Measurements from ENCODE around the gene SH3RF1. TPM values are rescaled to one million over a fixed set of nuclear protein-coding genes. Genes with fewer than 3 reads are reported as not detected.

SH3RF1 gene
- total RNA-seq, 2 experiments from 2014 or later, result 0.22 to 0.55 TPM

DNA sequence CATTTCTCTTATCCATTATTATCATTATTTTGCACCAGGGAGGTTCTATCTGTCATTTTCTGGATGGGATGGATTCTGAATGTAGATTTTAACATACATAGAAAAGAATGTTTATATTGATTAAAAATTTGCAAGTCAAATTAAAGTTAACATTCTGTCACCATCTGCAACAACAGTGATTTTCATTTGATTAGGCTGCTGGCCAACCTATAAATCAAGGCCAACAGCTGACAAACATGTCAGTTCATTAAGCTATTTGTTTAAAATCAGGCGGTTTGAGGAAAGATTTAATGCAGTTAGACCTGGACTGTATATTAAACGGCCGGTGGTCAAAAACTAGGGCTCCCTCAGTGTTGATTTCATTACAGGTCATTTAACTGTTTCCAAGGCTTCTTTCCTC is 151.2 kb downstream of the SH3RF1 start:
- DNase-seq, result no peak
- Mint-ChIP-seq H3K4me3 (no peak overlapping the region), H3K36me3 (ENCODE audit: low read depth) (no peaks in the 10 kb centered on the region), H3K27me3 (ENCODE audit: low read depth) (no peaks in the 10 kb centered on the region), H3K9me3 (no peaks in the 10 kb centered on the region), H3K27ac (no peak overlapping the region), H3K4me1 (ENCODE audit: low read depth) (no peaks in the 10 kb centered on the region)
- CTCF ChIA-PET, result interaction anchor here (1.1 kb wide), 1 partner anchor 196 kb away, joined by 3 read pairs; no protein-coding TSS in a partner anchor
- intact Hi-C loops (cut with micrococcal nuclease), result no loop called here

DNA sequence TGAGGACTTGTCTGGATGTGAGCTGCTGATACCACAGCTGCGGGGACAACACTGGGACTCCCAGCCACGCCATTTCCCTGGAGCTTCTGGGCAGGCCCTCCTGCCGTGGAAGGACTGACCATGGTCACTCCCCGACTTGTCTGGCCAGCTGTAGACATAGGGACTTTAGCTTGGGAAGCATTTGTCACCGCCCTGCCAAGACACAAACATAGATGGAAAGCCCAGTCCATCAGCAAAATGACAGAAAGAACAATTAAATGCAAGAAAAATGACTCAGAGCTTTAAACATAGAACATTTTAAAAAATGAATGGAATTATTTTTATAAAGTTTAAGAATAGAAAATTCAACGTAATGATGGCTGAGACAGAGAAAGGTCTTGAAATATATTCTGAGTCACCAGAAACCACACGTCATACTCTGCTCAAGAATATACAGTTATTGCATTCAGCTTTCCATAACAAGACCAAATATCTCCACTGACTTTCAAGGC is 153.1 kb downstream of the SH3RF1 start:
- no peaks in the 10 kb centered on the region for H3K4me1 Mint-ChIP-seq (ENCODE audit: low read depth)
- CTCF ChIA-PET, result no interaction called here
- H3K27me3 Mint-ChIP-seq (ENCODE audit: low read depth), result peaks cover 2% of the 10 kb centered on the region
- H3K36me3 Mint-ChIP-seq (ENCODE audit: low read depth), result no peaks in the 10 kb centered on the region
- H3K9me3 Mint-ChIP-seq, result no peaks in the 10 kb centered on the region
- no peak overlapping the region for H3K27ac Mint-ChIP-seq
- intact Hi-C loops (cut with micrococcal nuclease), result no loop called here
- H3K4me3 Mint-ChIP-seq, result no peak overlapping the region
- no peak for DNase-seq

GRCh38 chr4:169116270-169116901 is 154.4 kb downstream of the SH3RF1 start:
- Mint-ChIP-seq H3K27ac (no peak overlapping the region), H3K27me3 (ENCODE audit: low read depth) (peaks cover 3% of the 10 kb centered on the region), H3K4me3 (no peak overlapping the region), H3K36me3 (ENCODE audit: low read depth) (no peaks in the 10 kb centered on the region), H3K9me3 (no peaks in the 10 kb centered on the region), H3K4me1 (ENCODE audit: low read depth) (no peaks in the 10 kb centered on the region)
- DNase-seq, result no peak
- CTCF ChIA-PET, result no interaction called here
- intact Hi-C loops (cut with micrococcal nuclease), result no loop called here

- Mint-ChIP-seq H3K9me3 (no peaks in the 10 kb centered on the region), H3K36me3 (ENCODE audit: low read depth) (no peaks in the 10 kb centered on the region), H3K27me3 (ENCODE audit: low read depth) (peaks cover 3% of the 10 kb centered on the region), H3K4me3 (no peak overlapping the region), H3K27ac (no peak overlapping the region), H3K4me1 (ENCODE audit: low read depth) (no peaks in the 10 kb centered on the region)
- intact Hi-C loops (cut with micrococcal nuclease), result no loop called here
- CTCF ChIA-PET, result no interaction called here
- DNase-seq, result peak; percentile 32
These were observed 154.9 kb downstream of the SH3RF1 start for GRCh38 chr4:169115897-169116254.

- CTCF ChIA-PET, result no interaction called here
- intact Hi-C loops (cut with micrococcal nuclease), result no loop called here
These were observed 155.4 kb downstream of the SH3RF1 start for GRCh38 chr4:169115144-169115896.

GRCh38 chr4:169114341-169114974 is 156.3 kb downstream of the SH3RF1 start:
- no peak overlapping the region for H3K4me3 Mint-ChIP-seq
- H3K27me3 Mint-ChIP-seq (ENCODE audit: low read depth), result peaks cover 3% of the 10 kb centered on the region
- CTCF ChIA-PET, result no interaction called here
- H3K36me3 Mint-ChIP-seq (ENCODE audit: low read depth), result no peaks in the 10 kb centered on the region
- DNase-seq, result no peak
- H3K9me3 Mint-ChIP-seq, result no peaks in the 10 kb centered on the region
- no peak overlapping the region for H3K27ac Mint-ChIP-seq
- no peaks in the 10 kb centered on the region for H3K4me1 Mint-ChIP-seq (ENCODE audit: low read depth)
- intact Hi-C loops (cut with micrococcal nuclease), result no loop called here

More at GRCh38 chr4:169115144-169115896, 155.4 kb downstream of the SH3RF1 start:
- peaks cover 3% of the 10 kb centered on the region for H3K27me3 Mint-ChIP-seq (ENCODE audit: low read depth)
- H3K9me3 Mint-ChIP-seq, result no peaks in the 10 kb centered on the region
- no peak overlapping the region for H3K4me3 Mint-ChIP-seq
- no peaks in the 10 kb centered on the region for H3K4me1 Mint-ChIP-seq (ENCODE audit: low read depth)
- no peaks in the 10 kb centered on the region for H3K36me3 Mint-ChIP-seq (ENCODE audit: low read depth)
- DNase-seq, result no peak
- no peak overlapping the region for H3K27ac Mint-ChIP-seq

DNA sequence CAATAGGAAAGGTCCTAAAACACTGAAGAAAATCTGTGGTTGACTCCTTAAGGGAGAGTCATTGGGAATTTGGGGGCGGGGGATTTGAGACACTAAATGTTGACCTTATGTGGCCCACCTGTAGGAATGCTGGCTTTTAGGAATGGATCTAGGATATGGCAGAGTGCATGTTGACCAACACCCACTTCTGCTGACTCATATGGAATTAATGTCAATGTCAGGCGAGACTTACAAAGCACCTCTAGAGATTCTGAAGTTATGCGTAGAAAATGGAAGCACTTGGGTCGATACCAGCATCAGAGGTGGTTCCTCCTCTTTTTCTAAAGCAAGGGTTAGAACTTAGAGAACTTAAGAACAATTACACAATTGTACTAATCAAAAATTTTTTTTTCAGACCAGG is 160.1 kb downstream of the SH3RF1 start:
- Mint-ChIP-seq H3K9me3 (no peaks in the 10 kb centered on the region), H3K27ac (no peak overlapping the region), H3K4me1 (ENCODE audit: low read depth) (no peaks in the 10 kb centered on the region), H3K27me3 (ENCODE audit: low read depth) (peaks cover 3% of the 10 kb centered on the region), H3K4me3 (no peak overlapping the region), H3K36me3 (ENCODE audit: low read depth) (no peaks in the 10 kb centered on the region)
- CTCF ChIA-PET, result no interaction called here
- no peak for DNase-seq
- intact Hi-C loops (cut with micrococcal nuclease), result no loop called here

GRCh38 chr4:169109035-169109675 is 161.6 kb downstream of the SH3RF1 start:
- Mint-ChIP-seq H3K27me3 (ENCODE audit: low read depth) (peaks cover 7% of the 10 kb centered on the region), H3K9me3 (no peaks in the 10 kb centered on the region), H3K4me3 (no peak overlapping the region), H3K27ac (no peak overlapping the region), H3K4me1 (ENCODE audit: low read depth) (no peaks in the 10 kb centered on the region), H3K36me3 (ENCODE audit: low read depth) (no peaks in the 10 kb centered on the region)
- CTCF ChIA-PET, result no interaction called here
- intact Hi-C loops (cut with micrococcal nuclease), result no loop called here
- DNase-seq, result no peak

- Mint-ChIP-seq H3K27me3 (ENCODE audit: low read depth) (peaks cover 10% of the 10 kb centered on the region), H3K9me3 (no peaks in the 10 kb centered on the region), H3K36me3 (ENCODE audit: low read depth) (no peaks in the 10 kb centered on the region), H3K4me1 (ENCODE audit: low read depth) (no peaks in the 10 kb centered on the region), H3K4me3 (no peak overlapping the region), H3K27ac (no peak overlapping the region)
- intact Hi-C loops (cut with micrococcal nuclease), result no loop called here
- CTCF ChIA-PET, result no interaction called here
- no peak for DNase-seq
These were observed 162.5 kb downstream of the SH3RF1 start for GRCh38 chr4:169108303-169108702.

DNA sequence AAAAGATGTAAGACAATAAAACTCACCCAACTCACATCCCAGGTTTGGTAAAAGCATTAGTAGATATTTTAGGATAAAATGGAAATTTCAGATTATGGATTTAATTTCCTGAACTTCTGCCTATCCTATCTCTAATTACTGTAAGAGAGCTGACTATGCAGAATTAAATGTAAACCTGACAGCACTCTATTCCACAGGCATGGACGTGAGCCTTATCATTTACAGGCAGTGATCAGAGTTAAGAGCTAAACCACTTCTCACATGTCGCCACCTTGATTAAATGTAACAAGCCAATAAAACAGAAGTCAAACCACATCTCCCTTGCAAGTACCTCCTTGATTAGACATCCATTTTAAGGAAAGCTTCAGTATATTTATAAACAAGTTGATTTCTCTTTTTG is 163.2 kb downstream of the SH3RF1 start:
- H3K4me1 Mint-ChIP-seq (ENCODE audit: low read depth), result no peaks in the 10 kb centered on the region
- DNase-seq, result no peak
- CTCF ChIA-PET, result no interaction called here
- H3K36me3 Mint-ChIP-seq (ENCODE audit: low read depth), result no peaks in the 10 kb centered on the region
- intact Hi-C loops (cut with micrococcal nuclease), result no loop called here
- no peaks in the 10 kb centered on the region for H3K9me3 Mint-ChIP-seq
- H3K4me3 Mint-ChIP-seq, result no peak overlapping the region
- peaks cover 7% of the 10 kb centered on the region for H3K27me3 Mint-ChIP-seq (ENCODE audit: low read depth)
- no peak overlapping the region for H3K27ac Mint-ChIP-seq

DNA sequence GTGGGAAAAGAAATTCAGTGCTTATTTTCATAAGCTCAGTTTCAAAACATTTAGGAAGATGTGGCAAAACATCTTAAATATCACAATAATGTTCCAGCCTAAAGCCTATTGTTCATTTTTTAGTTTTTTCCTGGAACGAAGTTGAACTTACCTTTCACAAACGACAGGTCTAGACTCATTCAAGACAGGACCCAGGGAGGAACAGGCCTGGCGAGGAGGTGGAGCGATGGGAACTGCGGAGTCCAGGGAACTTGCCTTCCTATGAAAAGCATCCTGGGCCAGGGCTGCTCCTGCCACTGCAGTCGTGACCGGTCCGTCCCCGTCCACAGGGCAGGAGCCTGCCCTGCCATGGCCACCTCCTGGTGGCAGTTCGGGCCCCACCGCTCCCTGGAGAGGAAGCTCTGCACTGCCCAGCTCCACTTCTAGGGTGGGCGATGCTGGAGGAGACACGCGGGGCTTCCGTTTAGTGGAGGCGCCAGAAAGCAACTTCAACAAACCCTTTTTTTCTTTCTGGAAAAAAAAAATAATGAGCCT is 164.0 kb downstream of the SH3RF1 start:
- Mint-ChIP-seq H3K4me1 (ENCODE audit: low read depth) (no peaks in the 10 kb centered on the region), H3K27me3 (ENCODE audit: low read depth) (peaks cover 7% of the 10 kb centered on the region), H3K4me3 (no peak overlapping the region), H3K27ac (no peak overlapping the region), H3K36me3 (ENCODE audit: low read depth) (no peaks in the 10 kb centered on the region), H3K9me3 (no peaks in the 10 kb centered on the region)
- no peak for DNase-seq
- intact Hi-C loops (cut with micrococcal nuclease), result no loop called here
- CTCF ChIA-PET, result no interaction called here

- Mint-ChIP-seq H3K4me1 (ENCODE audit: low read depth) (no peaks in the 10 kb centered on the region), H3K27ac (no peak overlapping the region), H3K36me3 (ENCODE audit: low read depth) (no peaks in the 10 kb centered on the region), H3K4me3 (no peak overlapping the region), H3K9me3 (no peaks in the 10 kb centered on the region), H3K27me3 (ENCODE audit: low read depth) (peaks cover 7% of the 10 kb centered on the region)
- CTCF ChIA-PET, result no interaction called here
- intact Hi-C loops (cut with micrococcal nuclease), result no loop called here
- no peak for DNase-seq
These were observed 165.1 kb downstream of the SH3RF1 start for GRCh38 chr4:169105620-169106019.
